Calu3 (cell line): ENCODE measurements around the gene PLEKHG2. TPM values are rescaled to one million over a fixed set of nuclear protein-coding genes. Genes with fewer than 3 reads are reported as not detected.

Experiments
- BruUV-seq: library from RNA; stranded (reverse); fragments of 400-500 nt; replicated peaks from 2 replicates; lab custom pipeline; 2021; lab: Mats Ljungman, UMichigan
- CTCF ChIA-PET: fragments of 300-600 bp; sonication (Branson Sonifier 250); formaldehyde crosslinking; loops from one replicate; lab custom pipeline; 2022; ENCODE audit warnings: antibody characterized with exemption; lab: Charles Lee
- DNase-seq: peaks from one replicate; pipeline ENCODE4 v3.0.0; 2022
- H3K27ac Mint-ChIP-seq: one replicate; pipeline ENCODE4 v1.8.0; 2022; ENCODE audit warnings: mixed read lengths; ENCODE audit not compliant: unreplicated experiment
- H3K27me3 Mint-ChIP-seq: one replicate; pipeline ENCODE4 v1.8.0; 2022; ENCODE audit warnings: mixed read lengths; ENCODE audit not compliant: unreplicated experiment
- H3K36me3 Mint-ChIP-seq: one replicate; pipeline ENCODE4 v1.8.0; 2022; ENCODE audit warnings: mild to moderate bottlenecking, moderate library complexity, mixed read lengths; ENCODE audit not compliant: insufficient read depth, unreplicated experiment
- H3K4me1 Mint-ChIP-seq: one replicate; pipeline ENCODE4 v1.8.0; 2022; ENCODE audit warnings: mild to moderate bottlenecking, low read depth, mixed read lengths; ENCODE audit not compliant: unreplicated experiment
- H3K4me3 Mint-ChIP-seq: one replicate; pipeline ENCODE4 v1.8.0; 2022; ENCODE audit warnings: mild to moderate bottlenecking, low read depth, moderate library complexity, mixed read lengths; ENCODE audit not compliant: unreplicated experiment
- H3K9me3 Mint-ChIP-seq: one replicate; pipeline ENCODE4 v1.8.0; 2022; ENCODE audit warnings: low read depth, mixed read lengths; ENCODE audit not compliant: unreplicated experiment
- intact Hi-C: fragments of 100-400 bp; cut with micrococcal nuclease; formaldehyde crosslinking; loops from one replicate; pipeline ENCODE4 v1.10.0; 2022; ENCODE audit not compliant: unreplicated experiment
- total RNA-seq: library from RNA; stranded (reverse); gene quantifications from 2 replicates; pipeline ENCODE4 v1.2.3, GENCODE V29; 2022
- TF ChIP-seq, protein P1 (sequence below): fragments of 200-600 bp; IDR thresholded peaks from one replicate; pipeline ENCODE4 v1.8.0; 2022; ENCODE audit warnings: antibody characterized with exemption; ENCODE audit not compliant: unreplicated experiment

PLEKHG2 gene
- total RNA-seq, 1 experiment from 2014 or later: 65.3 TPM

DNA sequence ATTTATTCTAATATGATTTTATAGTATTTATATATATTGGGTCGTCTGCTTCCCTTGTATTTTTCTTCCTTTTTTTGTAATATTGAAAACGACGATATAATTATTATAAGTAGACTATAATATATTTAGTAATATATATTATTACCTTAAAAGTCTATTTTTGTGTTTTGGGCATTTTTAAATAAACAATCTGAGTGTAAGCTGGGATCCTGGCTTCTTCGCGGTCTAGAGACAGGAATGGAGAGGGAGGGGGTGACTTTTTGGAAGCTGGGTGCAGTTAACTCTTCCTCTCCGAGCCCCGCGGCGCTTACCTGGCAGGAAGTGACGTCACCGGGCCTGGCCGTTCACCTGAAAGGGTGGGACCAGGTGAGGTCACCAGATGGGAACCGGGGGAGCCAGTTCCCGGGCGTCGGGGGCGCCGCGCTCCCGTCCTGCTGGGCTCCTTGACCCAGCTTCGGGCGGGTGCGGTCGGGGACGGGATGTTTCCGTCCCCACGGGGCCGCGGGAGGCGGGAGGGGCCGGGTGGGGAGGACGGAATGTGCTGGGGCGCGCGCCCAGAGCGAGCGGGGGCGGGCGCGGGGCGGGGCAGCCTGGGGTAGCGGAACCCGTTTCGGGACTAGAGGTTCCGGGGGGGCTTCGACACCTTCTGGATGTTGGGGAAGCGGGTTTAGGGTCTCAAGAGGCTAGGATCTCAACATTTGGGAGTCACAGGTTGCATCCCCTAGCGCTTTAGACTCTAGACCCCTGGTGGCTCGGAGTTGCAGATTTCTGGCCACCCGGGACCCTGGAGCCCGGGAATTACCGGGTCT is 3.1 kb upstream of the PLEKHG2 start:
- TF ChIP-seq, protein P1, sequence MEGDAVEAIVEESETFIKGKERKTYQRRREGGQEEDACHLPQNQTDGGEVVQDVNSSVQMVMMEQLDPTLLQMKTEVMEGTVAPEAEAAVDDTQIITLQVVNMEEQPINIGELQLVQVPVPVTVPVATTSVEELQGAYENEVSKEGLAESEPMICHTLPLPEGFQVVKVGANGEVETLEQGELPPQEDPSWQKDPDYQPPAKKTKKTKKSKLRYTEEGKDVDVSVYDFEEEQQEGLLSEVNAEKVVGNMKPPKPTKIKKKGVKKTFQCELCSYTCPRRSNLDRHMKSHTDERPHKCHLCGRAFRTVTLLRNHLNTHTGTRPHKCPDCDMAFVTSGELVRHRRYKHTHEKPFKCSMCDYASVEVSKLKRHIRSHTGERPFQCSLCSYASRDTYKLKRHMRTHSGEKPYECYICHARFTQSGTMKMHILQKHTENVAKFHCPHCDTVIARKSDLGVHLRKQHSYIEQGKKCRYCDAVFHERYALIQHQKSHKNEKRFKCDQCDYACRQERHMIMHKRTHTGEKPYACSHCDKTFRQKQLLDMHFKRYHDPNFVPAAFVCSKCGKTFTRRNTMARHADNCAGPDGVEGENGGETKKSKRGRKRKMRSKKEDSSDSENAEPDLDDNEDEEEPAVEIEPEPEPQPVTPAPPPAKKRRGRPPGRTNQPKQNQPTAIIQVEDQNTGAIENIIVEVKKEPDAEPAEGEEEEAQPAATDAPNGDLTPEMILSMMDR: no peak
- Mint-ChIP-seq H3K27ac (peak overlapping the region; percentile 94), H3K4me1 (peaks cover 55% of the 10 kb centered on the region), H3K9me3 (no peaks in the 10 kb centered on the region), H3K36me3 (peaks cover 98% of the 10 kb centered on the region), H3K27me3 (no peaks in the 10 kb centered on the region), H3K4me3 (peak overlapping the region; percentile 77)
- BruUV-seq: no TSS peak
- peak; percentile 99 for DNase-seq
- intact Hi-C loops: loop anchor here (5.0 kb wide), 1 partner anchor 287 kb away; no protein-coding TSS in a partner anchor
- CTCF ChIA-PET: interaction anchor here (0.5 to 1.0 kb wide), 3 partner anchors 11 to 19 kb away, joined by 3 to 4 read pairs (median 3); partner anchors contain the start of genes MED29 and PAF1

DNA sequence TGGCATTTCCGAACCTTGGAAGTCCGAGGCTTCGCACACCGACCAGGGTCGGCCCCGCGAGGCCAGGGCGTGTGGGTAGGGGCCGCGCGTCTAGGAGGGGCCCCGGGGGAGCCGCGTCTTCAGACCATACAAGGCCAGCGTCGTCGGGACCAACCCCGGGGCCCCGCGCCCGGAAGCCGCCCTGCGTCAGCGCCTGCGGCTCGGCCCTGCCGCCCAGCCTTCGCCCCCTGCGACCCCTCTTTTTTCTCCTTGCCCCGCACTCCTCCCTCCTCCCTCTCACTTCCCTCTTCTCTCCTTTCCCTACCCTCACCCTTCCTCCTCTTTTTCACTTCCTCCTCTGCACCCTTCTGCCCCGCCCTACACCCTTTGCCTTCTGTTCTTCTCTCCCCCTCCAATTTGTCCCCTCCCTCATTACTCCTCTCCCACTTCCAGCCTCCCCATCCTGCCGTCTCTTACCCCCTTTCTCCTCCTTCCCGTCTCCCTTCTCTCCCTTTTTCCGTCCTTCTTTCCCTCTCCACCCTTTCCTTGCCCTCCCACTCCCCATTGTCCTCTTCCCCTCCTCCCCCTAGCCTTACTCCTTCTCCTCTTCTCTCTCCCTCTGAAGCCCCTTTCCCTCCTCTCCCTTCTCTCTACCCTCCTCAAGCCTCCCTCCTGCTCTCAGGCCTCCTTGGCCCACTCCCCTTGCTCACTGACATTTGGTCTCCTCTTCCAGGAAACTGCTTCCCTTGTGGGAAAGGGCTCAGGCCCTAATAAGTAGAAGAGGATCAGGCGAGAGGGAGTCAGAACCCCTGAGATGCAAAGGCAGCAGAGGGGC is 2.2 kb upstream of the PLEKHG2 start:
- intact Hi-C loops: loop anchor here (5.0 kb wide), 1 partner anchor 288 kb away; no protein-coding TSS in a partner anchor
- Mint-ChIP-seq H3K4me3 (peak overlapping the region; percentile 77), H3K27me3 (no peaks in the 10 kb centered on the region), H3K4me1 (peaks cover 55% of the 10 kb centered on the region), H3K27ac (peak overlapping the region; percentile 94), H3K36me3 (peaks cover 89% of the 10 kb centered on the region), H3K9me3 (no peaks in the 10 kb centered on the region)
- DNase-seq: peak; percentile 71
- CTCF ChIA-PET: interaction anchor here (0.5 kb wide), 1 partner anchor 15 kb away, joined by 3 read pairs; no protein-coding TSS in a partner anchor
- no TSS peak for BruUV-seq
- TF ChIP-seq, protein P1: no peak

DNA sequence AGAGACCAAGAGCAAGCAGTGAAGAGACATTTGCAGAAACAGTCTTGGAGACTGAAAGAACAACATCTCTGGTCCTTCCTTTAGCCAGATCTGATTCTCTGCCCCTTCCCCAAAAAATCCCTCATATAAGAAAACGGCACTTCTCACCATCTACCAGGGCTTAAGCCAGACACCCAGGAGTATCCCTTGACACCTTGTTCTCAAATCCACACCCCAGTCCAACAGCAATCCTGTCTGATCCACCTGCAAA is 1.7 kb upstream of the PLEKHG2 start:
- Mint-ChIP-seq H3K36me3 (peaks cover 84% of the 10 kb centered on the region), H3K4me3 (peak overlapping the region; percentile 77), H3K4me1 (peaks cover 55% of the 10 kb centered on the region), H3K27me3 (no peaks in the 10 kb centered on the region), H3K27ac (peak overlapping the region; percentile 94), H3K9me3 (no peaks in the 10 kb centered on the region)
- CTCF ChIA-PET: interaction anchor here (1.0 to 2.3 kb wide), 3 partner anchors 9 to 19 kb away, joined by 6 to 52 read pairs (median 10); partner anchors contain the start of genes MED29 and PAF1
- no peak for DNase-seq
- TF ChIP-seq, protein P1: no peak
- intact Hi-C loops: loop anchor here (1.0 to 5.0 kb wide), 2 partner anchors 13 to 288 kb away; no protein-coding TSS in a partner anchor
- BruUV-seq: no TSS peak

DNA sequence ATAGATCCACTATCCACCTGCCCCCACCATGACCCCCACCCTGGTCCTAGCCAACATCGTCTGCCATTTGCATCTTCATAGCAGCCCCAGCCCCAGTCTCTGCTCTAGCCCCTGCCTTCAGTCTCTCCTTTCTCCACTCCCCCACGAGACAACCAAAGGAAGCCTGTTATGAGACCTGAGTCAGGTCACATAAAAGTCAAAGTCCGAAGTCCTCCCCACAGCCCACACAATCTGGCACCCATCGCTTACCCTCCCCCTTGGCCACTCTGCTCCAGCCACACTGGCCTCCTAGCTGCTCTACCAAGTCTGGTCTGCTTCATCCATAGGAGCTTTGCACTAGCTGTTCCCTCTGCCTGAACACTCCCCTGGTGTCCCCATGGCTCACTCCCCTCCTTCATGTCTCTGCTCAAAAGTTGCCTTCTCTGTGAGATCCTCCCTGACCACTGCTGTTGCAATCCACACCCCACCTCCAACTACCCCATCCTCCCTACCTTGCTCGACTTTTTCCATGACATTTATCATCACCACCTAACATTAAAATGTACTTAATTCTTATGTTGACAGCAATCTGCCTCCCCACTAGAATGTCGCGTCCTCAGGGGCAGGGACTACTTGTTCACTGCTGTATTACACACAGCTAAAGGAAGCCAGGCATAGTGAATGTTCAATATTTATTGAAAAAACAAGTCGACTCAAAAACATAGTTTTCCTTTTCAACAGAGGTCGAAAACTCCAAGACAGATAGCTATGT is 1.2 kb upstream of the PLEKHG2 start:
- H3K27me3 Mint-ChIP-seq: no peaks in the 10 kb centered on the region
- no TSS peak for BruUV-seq
- peak overlapping the region; percentile 94 for H3K27ac Mint-ChIP-seq
- TF ChIP-seq, protein P1: no peak
- CTCF ChIA-PET: interaction anchor here (0.6 to 2.3 kb wide), 5 partner anchors 8 to 65 kb away, joined by 3 to 52 read pairs (median 6); partner anchors contain the start of genes MED29 and PAF1
- no peaks in the 10 kb centered on the region for H3K9me3 Mint-ChIP-seq
- peak; percentile 56 for DNase-seq
- H3K36me3 Mint-ChIP-seq: peaks cover 79% of the 10 kb centered on the region
- H3K4me1 Mint-ChIP-seq: peaks cover 50% of the 10 kb centered on the region
- H3K4me3 Mint-ChIP-seq: peak overlapping the region; percentile 77
- intact Hi-C loops: loop anchor here (1.0 to 5.0 kb wide), 2 partner anchors 14 to 289 kb away; no protein-coding TSS in a partner anchor
